DOHH2 (cell line): Measurements from ENCODE around the gene PTPRC.

ENCODE experiments used
- H3F3A ChIP-seq: fragments of 200-600 bp; sonication (generic), shearing (Covaris generic); 2 replicates; pipeline ENCODE4 v1.6.0; 2016; ENCODE audit warnings: antibody characterized with exemption, mild to moderate bottlenecking; ENCODE audit not compliant: control insufficient read depth, insufficient read depth
- H3K27ac ChIP-seq: fragments of 200-600 bp; sonication (generic); 2 replicates; pipeline ENCODE4 v1.5.1; 2014; ENCODE audit warnings: low read depth, mild to moderate bottlenecking, low read length, moderate library complexity
- H3K27me3 ChIP-seq: fragments of 200-600 bp; sonication (generic); 2 replicates; pipeline ENCODE4 v1.6.1; 2014; ENCODE audit warnings: mild to moderate bottlenecking, low read length, mixed read lengths; ENCODE audit not compliant: control insufficient read depth
- H3K36me3 ChIP-seq: fragments of 200-600 bp; sonication (generic); 2 replicates; pipeline ENCODE4 v1.6.1; 2014; ENCODE audit warnings: mild to moderate bottlenecking, low read length, moderate library complexity, mixed read lengths; ENCODE audit not compliant: control insufficient read depth
- H3K4me1 ChIP-seq: fragments of 200-600 bp; sonication (generic); 2 replicates; pipeline ENCODE4 v1.6.1; 2014; ENCODE audit warnings: mild to moderate bottlenecking, low read length, mixed read lengths; ENCODE audit not compliant: control insufficient read depth
- H3K4me2 ChIP-seq: fragments of 200-600 bp; sonication (generic); 2 replicates; pipeline ENCODE4 v1.6.0; 2014; ENCODE audit warnings: mild to moderate bottlenecking, low read length, moderate library complexity
- H3K4me3 ChIP-seq: fragments of 200-600 bp; sonication (generic); 2 replicates; pipeline ENCODE4 v1.5.1; 2014; ENCODE audit warnings: mild to moderate bottlenecking, low read length, mixed read lengths
- H3K79me2 ChIP-seq: fragments of 200-600 bp; sonication (generic); 2 replicates; pipeline ENCODE4 v1.6.1; 2014; ENCODE audit warnings: mild to moderate bottlenecking, low read length, mixed read lengths; ENCODE audit not compliant: control insufficient read depth
- H3K9me2 ChIP-seq: fragments of 200-600 bp; sonication (generic); replicated peaks from 2 replicates; pipeline ENCODE4 v1.6.1; 2014; ENCODE audit warnings: mild to moderate bottlenecking, low read length, mixed read lengths; ENCODE audit not compliant: control insufficient read depth
- H3K9me3 ChIP-seq: fragments of 200-600 bp; sonication (generic); 2 replicates; pipeline ENCODE4 v1.6.1; 2014; ENCODE audit warnings: antibody characterized with exemption, low read length, mixed read lengths; ENCODE audit not compliant: control insufficient read depth, insufficient read depth
- H4K20me1 ChIP-seq: fragments of 200-600 bp; sonication (generic); 2 replicates; pipeline ENCODE4 v1.6.0; 2014; ENCODE audit warnings: low read depth, mild to moderate bottlenecking, antibody characterized with exemption, low read length, moderate library complexity; ENCODE audit not compliant: control insufficient read depth, insufficient read depth
- CTCF ChIP-seq: fragments of 200-600 bp; sonication (generic); IDR thresholded peaks from one replicate; pipeline ENCODE4 v1.5.1; 2014; ENCODE audit warnings: antibody characterized with exemption, mild to moderate bottlenecking, low read depth, low read length; ENCODE audit not compliant: poor library complexity, severe bottlenecking
- EZH2phosphoT487 ChIP-seq: fragments of 200-600 bp; sonication (generic); IDR thresholded peaks from 2 replicates; pipeline ENCODE4 v1.6.1; 2017; ENCODE audit warnings: borderline replicate concordance, mild to moderate bottlenecking, antibody characterized with exemption, low read length, moderate library complexity, mixed read lengths

The PTPRC gene

GRCh38 chr1:198597690-198598430 lies 41.0 kb upstream of the PTPRC start:
- no peaks in the 10 kb centered on the region for H3K27me3 ChIP-seq
- H3K9me3 ChIP-seq = peaks cover 11% of the 10 kb centered on the region; the same call in 1 of the 2 replicates
- H3F3A ChIP-seq = no peaks in the 10 kb centered on the region
- TF ChIP-seq EZH2phosphoT487 (no peak), CTCF (no peak)
- peak overlapping the region; percentile 60 for H3K27ac ChIP-seq
- H4K20me1 ChIP-seq = no peaks in the 10 kb centered on the region
- H3K9me2 ChIP-seq = no peaks in the 10 kb centered on the region
- H3K4me2 ChIP-seq = peak overlapping the region; percentile 54
- H3K36me3 ChIP-seq = peaks cover 24% of the 10 kb centered on the region
- no peaks in the 10 kb centered on the region for H3K79me2 ChIP-seq
- H3K4me1 ChIP-seq = peaks cover 72% of the 10 kb centered on the region
- peak overlapping the region; percentile 54 for H3K4me3 ChIP-seq

- H4K20me1 ChIP-seq = no peaks in the 10 kb centered on the region
- peaks cover 11% of the 10 kb centered on the region; the same call in 1 of the 2 replicates for H3K9me3 ChIP-seq
- peak overlapping the region; percentile 60 for H3K27ac ChIP-seq
- no peaks in the 10 kb centered on the region for H3K27me3 ChIP-seq
- peak overlapping the region; percentile 54 for H3K4me2 ChIP-seq
- peak overlapping the region; percentile 54 for H3K4me3 ChIP-seq
- H3K36me3 ChIP-seq = peaks cover 24% of the 10 kb centered on the region
- H3K4me1 ChIP-seq = peaks cover 74% of the 10 kb centered on the region
- no peak for TF ChIP-seq EZH2phosphoT487
- TF ChIP-seq CTCF = no peak
- peaks cover 2% of the 10 kb centered on the region; the same call in 1 of the 2 replicates for H3F3A ChIP-seq
- no peaks in the 10 kb centered on the region for H3K79me2 ChIP-seq
- H3K9me2 ChIP-seq = no peaks in the 10 kb centered on the region
These were observed 40.0 kb upstream of the PTPRC start for GRCh38 chr1:198598796-198599321.

- Histone ChIP-seq H4K20me1 (no peaks in the 10 kb centered on the region), H3K79me2 (no peaks in the 10 kb centered on the region), H3F3A (peaks cover 2% of the 10 kb centered on the region; the same call in 1 of the 2 replicates), H3K4me1 (peaks cover 74% of the 10 kb centered on the region), H3K9me3 (peaks cover 11% of the 10 kb centered on the region; the same call in 1 of the 2 replicates), H3K36me3 (peaks cover 24% of the 10 kb centered on the region), H3K4me2 (peak overlapping the region; percentile 54), H3K27ac (peak overlapping the region; percentile 60), H3K27me3 (no peaks in the 10 kb centered on the region), H3K4me3 (peak overlapping the region; percentile 54; the same call in 1 of the 2 replicates), H3K9me2 (no peaks in the 10 kb centered on the region)
- TF ChIP-seq CTCF (no peak), EZH2phosphoT487 (no peak)
These were observed 39.1 kb upstream of the PTPRC start for GRCh38 chr1:198599749-198600148.
